CD4-positive, alpha-beta T cell treated with Interleukin-6 for 4 hours (primary cell): ENCODE data around the gene ADH7.
"Not testable (repeated sequence)": the region's sequence is repeated elsewhere in the genome, so short reads cannot be mapped to it uniquely, and the experiment has no call there.

Experiments
- DNase-seq: peaks from one replicate; pipeline ENCODE4 v3.0.0-alpha.2; 2020; ENCODE audit warnings: mixed read lengths

Gene ADH7

DNA sequence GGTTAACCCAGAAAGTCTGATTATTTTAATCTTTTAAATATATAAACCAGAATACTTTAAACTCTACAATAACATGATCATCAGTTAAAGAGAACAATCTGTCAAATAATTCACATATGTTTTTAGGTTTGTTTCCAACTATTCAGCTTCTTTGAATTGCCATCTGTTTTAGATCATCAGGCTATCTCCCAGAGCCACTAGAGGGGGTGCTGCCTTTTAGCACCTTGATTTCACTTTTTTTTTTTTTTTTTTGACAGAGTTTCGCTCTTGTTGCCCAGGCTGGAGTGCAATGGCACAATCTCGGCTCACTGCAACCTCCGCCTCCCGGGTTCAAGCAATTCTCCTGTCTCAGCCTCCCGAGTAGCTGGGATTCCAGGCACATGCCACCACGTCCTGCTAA, 57.8 kb downstream of the ADH7 start:
- not testable (repeated sequence) for DNase-seq

DNA sequence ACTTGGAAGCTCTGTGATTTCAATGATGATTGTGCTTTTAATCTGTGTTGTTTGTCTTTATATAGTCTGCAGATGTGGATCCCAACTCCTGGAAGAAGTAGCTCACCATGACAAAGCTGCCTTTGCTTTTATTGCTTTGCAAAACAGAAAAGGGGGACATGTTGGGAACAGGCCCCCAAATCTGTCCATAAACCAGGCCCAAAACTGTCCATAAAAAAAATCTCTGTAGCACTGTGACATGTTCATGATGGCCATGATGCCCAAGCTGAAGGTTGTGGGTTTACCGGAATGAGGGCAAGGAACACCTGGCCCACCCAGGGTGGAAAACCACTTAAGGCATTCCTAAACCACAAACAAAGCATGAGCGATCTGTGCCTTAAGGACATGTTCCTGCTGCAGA, 62.7 kb downstream of the ADH7 start:
- DNase-seq: not testable (repeated sequence)

DNA sequence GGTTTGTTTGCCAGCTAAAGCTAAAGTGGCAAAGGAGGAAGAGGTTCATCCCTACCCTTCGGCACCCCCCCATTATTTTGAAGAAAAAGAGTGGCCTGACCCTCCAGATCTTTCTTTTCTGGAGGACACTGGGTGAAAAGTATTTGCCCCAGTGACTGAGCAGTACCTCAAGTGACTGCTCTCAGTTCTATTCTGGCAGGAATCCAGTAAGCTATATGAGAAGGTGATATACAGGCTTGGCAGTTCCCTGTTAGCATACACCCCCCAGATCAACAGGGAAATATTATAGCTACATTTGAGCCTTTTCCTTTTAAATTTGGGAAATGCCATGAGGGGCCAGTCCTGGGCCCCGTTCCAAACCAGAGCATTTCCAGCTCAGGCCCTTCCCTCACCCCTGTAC, 67.3 kb downstream of the ADH7 start:
- DNase-seq: not testable (repeated sequence)

DNA sequence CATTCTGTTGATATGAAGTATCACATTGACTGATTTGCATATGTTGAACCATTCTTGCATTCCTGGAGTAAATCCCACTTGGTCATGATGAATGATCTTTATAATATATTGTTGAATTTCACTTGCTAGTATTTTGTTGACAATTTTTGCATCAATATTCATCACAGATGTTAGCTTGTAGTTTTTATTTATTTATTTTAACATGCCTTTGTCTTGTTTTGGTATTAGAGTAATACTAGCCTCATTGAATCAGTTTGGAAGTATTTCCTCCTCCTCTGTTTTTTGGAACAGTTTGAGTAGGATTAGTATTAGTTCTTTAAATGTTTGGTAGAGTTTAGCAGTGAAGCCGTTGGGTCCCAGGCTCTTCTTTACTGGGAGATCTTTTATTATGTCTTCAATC, 68.7 kb downstream of the ADH7 start:
- no peak for DNase-seq

DNA sequence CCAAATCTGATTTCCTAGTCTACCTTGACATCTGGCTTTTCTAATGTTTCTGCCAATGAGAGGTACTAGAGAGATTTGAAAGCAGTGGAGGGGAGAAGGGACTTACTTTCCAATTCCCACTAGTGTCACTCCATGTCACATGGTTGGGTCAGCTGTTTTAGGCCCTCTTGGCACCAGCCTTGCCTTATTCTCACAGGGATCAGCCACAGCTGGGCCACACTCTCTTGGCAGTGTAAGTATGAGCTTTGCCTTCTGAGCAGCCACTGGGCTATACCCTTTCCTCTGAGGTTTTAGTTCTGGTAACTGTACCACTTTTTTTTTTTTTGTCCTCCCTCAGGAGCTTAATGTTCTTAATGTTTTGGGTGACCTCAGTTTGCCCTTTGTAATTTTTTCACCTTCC, 72.4 kb downstream of the ADH7 start:
- DNase-seq: no peak
